ENCODE measurements around the gene GAB2.

GRCh38 chr11:78187366-78188285 is 230.0 kb downstream of the GAB2 start:
- TF ChIP-seq, protein P1, sequence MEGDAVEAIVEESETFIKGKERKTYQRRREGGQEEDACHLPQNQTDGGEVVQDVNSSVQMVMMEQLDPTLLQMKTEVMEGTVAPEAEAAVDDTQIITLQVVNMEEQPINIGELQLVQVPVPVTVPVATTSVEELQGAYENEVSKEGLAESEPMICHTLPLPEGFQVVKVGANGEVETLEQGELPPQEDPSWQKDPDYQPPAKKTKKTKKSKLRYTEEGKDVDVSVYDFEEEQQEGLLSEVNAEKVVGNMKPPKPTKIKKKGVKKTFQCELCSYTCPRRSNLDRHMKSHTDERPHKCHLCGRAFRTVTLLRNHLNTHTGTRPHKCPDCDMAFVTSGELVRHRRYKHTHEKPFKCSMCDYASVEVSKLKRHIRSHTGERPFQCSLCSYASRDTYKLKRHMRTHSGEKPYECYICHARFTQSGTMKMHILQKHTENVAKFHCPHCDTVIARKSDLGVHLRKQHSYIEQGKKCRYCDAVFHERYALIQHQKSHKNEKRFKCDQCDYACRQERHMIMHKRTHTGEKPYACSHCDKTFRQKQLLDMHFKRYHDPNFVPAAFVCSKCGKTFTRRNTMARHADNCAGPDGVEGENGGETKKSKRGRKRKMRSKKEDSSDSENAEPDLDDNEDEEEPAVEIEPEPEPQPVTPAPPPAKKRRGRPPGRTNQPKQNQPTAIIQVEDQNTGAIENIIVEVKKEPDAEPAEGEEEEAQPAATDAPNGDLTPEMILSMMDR (IDR thresholded peaks at IDR 0.05): no peak
- no peak for TF ChIP-seq POLR2A (IDR thresholded peaks at IDR 0.05)
- no peak for TF ChIP-seq EP300 (IDR thresholded peaks at IDR 0.05)

All from suprapubic skin (tissue), 3 donors.